ENCODE measurements around the gene ZDBF2. TPM values are rescaled to one million over a fixed set of nuclear protein-coding genes. Genes with fewer than 3 reads are reported as not detected.

The ZDBF2 gene
- total and polyA plus RNA-seq, 9 of the 15 experiments (the other 6 are each of a cell fraction or from before 2014, with no cell fraction given): 0.01 to 0.04 (median 0.03) TPM; not detected in 3

GRCh38 chr2:206323486-206323885 lies 49.0 kb downstream of the ZDBF2 start:
- ATAC-seq: no peak; the same call in 2 of the 3 replicates
- in situ Hi-C loops (cut with MboI) (no loop called here), intact Hi-C loops (cut with micrococcal nuclease) (no loop called here)
- Histone ChIP-seq H3K9me3 (replicated peaks; ENCODE audit: control insufficient read depth, insufficient read depth, low read depth, low read length) (no peaks in the 10 kb centered on the region), H3K9me1 (ENCODE audit: control insufficient read depth, insufficient read depth, low read length) (no peaks in the 10 kb centered on the region), H3K4me2 (ENCODE audit: insufficient read depth, low read length) (no peak overlapping the region), H3K79me2 (ENCODE audit: control insufficient read depth, insufficient read depth, low read length) (no peaks in the 10 kb centered on the region), H3K36me3 (ENCODE audit: control insufficient read depth, insufficient read depth, low read length) (no peaks in the 10 kb centered on the region), H3K27ac (ENCODE audit: extremely low read depth, low read depth, low read length) (no peak overlapping the region), H2AFZ (ENCODE audit: low read depth, low read length) (no peak overlapping the region), H3K27me3 (ENCODE audit: control insufficient read depth in 2 of 2, insufficient read depth in 2 of 2, low read length in 2 of 2) (0 out of 5 replicates have a peak, but pooled peaks cover 0 to 3% of the 10 kb centered on the region in 2 experiments), H4K20me1 (replicated peaks; ENCODE audit: control insufficient read depth, insufficient read depth, low read length) (no peaks in the 10 kb centered on the region), H3K4me3 (no peak overlapping the region), H3K9ac (ENCODE audit: insufficient read depth in 1 of 2, low read depth in 2 of 2, low read length in 2 of 2) (no peak overlapping the region), H3K4me1 (replicated peaks in 1 of 2; ENCODE audit: control insufficient read depth in 2 of 2, insufficient read depth in 2 of 2, low read length in 2 of 2) (no peaks in the 10 kb centered on the region)
- no TSS peak for BruUV-seq (replicated peaks)
- FAIRE-seq: no peak
- CTCF ChIA-PET (ENCODE audit: low intra/inter-chr PET ratio): no interaction called here
- no peak for DNase-seq (ENCODE audit: extremely low read depth in 1 of 4, low spot score in 3 of 4)
- POLR2A ChIA-PET: interaction anchor here (0.7 kb wide), 1 partner anchor 9 kb away, joined by 3 read pairs; no protein-coding TSS in a partner anchor
- WGBS (ENCODE audit: insufficient coverage, low coverage, missing lambda C conversion rate): 0% methylated on average over 4 of the region's 4 CpGs
- TF ChIP-seq, protein P1, sequence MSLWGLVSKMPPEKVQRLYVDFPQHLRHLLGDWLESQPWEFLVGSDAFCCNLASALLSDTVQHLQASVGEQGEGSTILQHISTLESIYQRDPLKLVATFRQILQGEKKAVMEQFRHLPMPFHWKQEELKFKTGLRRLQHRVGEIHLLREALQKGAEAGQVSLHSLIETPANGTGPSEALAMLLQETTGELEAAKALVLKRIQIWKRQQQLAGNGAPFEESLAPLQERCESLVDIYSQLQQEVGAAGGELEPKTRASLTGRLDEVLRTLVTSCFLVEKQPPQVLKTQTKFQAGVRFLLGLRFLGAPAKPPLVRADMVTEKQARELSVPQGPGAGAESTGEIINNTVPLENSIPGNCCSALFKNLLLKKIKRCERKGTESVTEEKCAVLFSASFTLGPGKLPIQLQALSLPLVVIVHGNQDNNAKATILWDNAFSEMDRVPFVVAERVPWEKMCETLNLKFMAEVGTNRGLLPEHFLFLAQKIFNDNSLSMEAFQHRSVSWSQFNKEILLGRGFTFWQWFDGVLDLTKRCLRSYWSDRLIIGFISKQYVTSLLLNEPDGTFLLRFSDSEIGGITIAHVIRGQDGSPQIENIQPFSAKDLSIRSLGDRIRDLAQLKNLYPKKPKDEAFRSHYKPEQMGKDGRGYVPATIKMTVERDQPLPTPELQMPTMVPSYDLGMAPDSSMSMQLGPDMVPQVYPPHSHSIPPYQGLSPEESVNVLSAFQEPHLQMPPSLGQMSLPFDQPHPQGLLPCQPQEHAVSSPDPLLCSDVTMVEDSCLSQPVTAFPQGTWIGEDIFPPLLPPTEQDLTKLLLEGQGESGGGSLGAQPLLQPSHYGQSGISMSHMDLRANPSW (CRISPR knock-in tag; IDR thresholded peaks at IDR 0.05): no peak
- TF ChIP-seq CBFA2T3 (IDR thresholded peaks at IDR 0.05) (no peak), ZNF431 (CRISPR knock-in tag; IDR thresholded peaks at IDR 0.05) (no peak), BRD9 (IDR thresholded peaks at IDR 0.05; ENCODE audit: low read depth, partially characterized antibody) (no peak), JUN (IDR thresholded peaks at IDR 0.05; ENCODE audit: borderline replicate concordance, low read depth, low read length) (no peak), JUN (CRISPR knock-in tag; IDR thresholded peaks at IDR 0.05; ENCODE audit: borderline replicate concordance) (no peak)
- TF ChIP-seq, protein P2, sequence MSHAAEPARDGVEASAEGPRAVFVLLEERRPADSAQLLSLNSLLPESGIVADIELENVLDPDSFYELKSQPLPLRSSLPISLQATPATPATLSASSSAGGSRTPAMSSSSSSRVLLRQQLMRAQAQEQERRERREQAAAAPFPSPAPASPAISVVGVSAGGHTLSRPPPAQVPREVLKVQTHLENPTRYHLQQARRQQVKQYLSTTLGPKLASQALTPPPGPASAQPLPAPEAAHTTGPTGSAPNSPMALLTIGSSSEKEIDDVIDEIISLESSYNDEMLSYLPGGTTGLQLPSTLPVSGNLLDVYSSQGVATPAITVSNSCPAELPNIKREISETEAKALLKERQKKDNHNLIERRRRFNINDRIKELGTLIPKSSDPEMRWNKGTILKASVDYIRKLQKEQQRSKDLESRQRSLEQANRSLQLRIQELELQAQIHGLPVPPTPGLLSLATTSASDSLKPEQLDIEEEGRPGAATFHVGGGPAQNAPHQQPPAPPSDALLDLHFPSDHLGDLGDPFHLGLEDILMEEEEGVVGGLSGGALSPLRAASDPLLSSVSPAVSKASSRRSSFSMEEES (CRISPR knock-in tag; IDR thresholded peaks at IDR 0.05): no peak

All from K562 (cell line).